CD4-positive, alpha-beta T cell (primary cell): ENCODE data around the gene SEL1L3. TPM values are rescaled to one million over a fixed set of nuclear protein-coding genes. Genes with fewer than 3 reads are reported as not detected.

Experiments used
- ATAC-seq: fragments of 200-7000 bp; cut with Tn5 transposase; one replicate; pipeline ENCODE4 v1.10.0; 2022; ENCODE audit warnings: mild to moderate bottlenecking; ENCODE audit not compliant: poor library complexity
- CTCF ChIA-PET: fragments of 350-600 bp; sonication (Branson Sonifier 250); formaldehyde crosslinking; loops from one replicate; lab custom pipeline; 2021; ENCODE audit warnings: antibody characterized with exemption, inconsistent platforms; lab: Charles Lee
- POLR2A ChIA-PET: fragments of 350-600 bp; sonication (Branson Sonifier 250); formaldehyde crosslinking; loops from one replicate; lab custom pipeline; 2021; ENCODE audit warnings: antibody characterized with exemption, inconsistent platforms; lab: Charles Lee
- DNase-seq, 14 experiments: peaks; one replicate each; pipeline ENCODE4 v3.0.0-alpha.2; 2013 to 2020; ENCODE audit warnings: mixed read lengths in 2 of 14
- H3K27ac ChIP-seq, 2 donors: one replicate each; pipeline versions ENCODE4 v1.5.1 to v1.7.0; 2013; ENCODE audit warnings: low read length in 2 of 2, low read depth in 1 of 2, mild to moderate bottlenecking in 1 of 2
- H3K27me3 ChIP-seq, 2 experiments: 1 replicate in 1 of 2; 2 replicates in 1 of 2; pipeline versions ENCODE4 v1.6.1 to v1.7.0; 2013; ENCODE audit warnings: low read length in 2 of 2, control low read depth in 1 of 2, mild to moderate bottlenecking in 1 of 2, moderate library complexity in 1 of 2; ENCODE audit not compliant: insufficient read depth in 2 of 2, control insufficient read depth in 1 of 2
- H3K36me3 ChIP-seq: one replicate; pipeline ENCODE4 v1.6.1; 2013; ENCODE audit warnings: low read length, control low read depth; ENCODE audit not compliant: insufficient read depth
- H3K4me1 ChIP-seq: one replicate; pipeline ENCODE4 v1.6.1; 2013; ENCODE audit warnings: low read length, control low read depth; ENCODE audit not compliant: insufficient read depth
- H3K4me3 ChIP-seq: one replicate; pipeline ENCODE4 v1.5.1; 2013; ENCODE audit warnings: mild to moderate bottlenecking, low read length, moderate library complexity
- H3K9me3 ChIP-seq, 2 experiments: 1 replicate in 1 of 2; 2 replicates in 1 of 2; pipeline versions ENCODE4 v1.6.1 to v1.7.0; 2013; ENCODE audit warnings: low read length in 2 of 2, mild to moderate bottlenecking in 2 of 2, control low read depth in 1 of 2, moderate library complexity in 1 of 2; ENCODE audit not compliant: control insufficient read depth in 1 of 2, insufficient read depth in 1 of 2
- H3K27ac Mint-ChIP-seq: one replicate; pipeline ENCODE4 v1.8.0; 2020; ENCODE audit warnings: mixed read lengths
- H3K27me3 Mint-ChIP-seq: one replicate; pipeline ENCODE4 v1.8.0; 2021; ENCODE audit warnings: mixed read lengths
- H3K36me3 Mint-ChIP-seq: one replicate; pipeline ENCODE4 v1.8.0; 2021; ENCODE audit warnings: low read depth, mixed read lengths
- H3K4me1 Mint-ChIP-seq: one replicate; pipeline ENCODE4 v1.8.0; 2021; ENCODE audit warnings: low read depth, mixed read lengths
- H3K4me3 Mint-ChIP-seq: one replicate; pipeline ENCODE4 v1.8.0; 2020; ENCODE audit warnings: mild to moderate bottlenecking, mixed read lengths
- H3K9me3 Mint-ChIP-seq: one replicate; pipeline ENCODE4 v1.8.0; 2020; ENCODE audit warnings: mixed read lengths
- CTCF ChIP-seq: fragments of 200-600 bp; IDR thresholded peaks from one replicate; pipeline ENCODE4 v1.8.0; 2022; ENCODE audit warnings: antibody characterized with exemption, mild to moderate bottlenecking
- intact Hi-C, 2 experiments: fragments of 100-400 bp; cut with DNase I in 1 of 2; cut with micrococcal nuclease in 1 of 2; formaldehyde crosslinking; loops; one replicate each; pipeline versions ENCODE4 v1.15.1 to v1.9.0; 2023 to 2025; cut with DNase I, micrococcal nuclease
- total RNA-seq, 174 experiments: library from RNA in 2 of 174; stranded (reverse) in 2 of 174; gene quantifications; one replicate each; pipeline ENCODE4 v1.2.3 and lab custom pipeline; 2021 to 2026

Gene SEL1L3
- total RNA-seq, 2 experiments from 2014 or later = 34.9 to 36.5 TPM

- Histone ChIP-seq H3K27ac (no peak overlapping the region), H3K9me3 (no peaks in the 10 kb centered on the region), H3K27me3 (no peaks in the 10 kb centered on the region), H3K36me3 (peaks cover 43% of the 10 kb centered on the region), H3K4me3 (no peak overlapping the region), H3K4me1 (no peaks in the 10 kb centered on the region)
- POLR2A ChIA-PET = no interaction called here
- DNase-seq = no peak
- CTCF ChIA-PET = no interaction called here
- intact Hi-C loops = no loop called here
- TF ChIP-seq CTCF = no peak
- Mint-ChIP-seq H3K27me3 (no peaks in the 10 kb centered on the region), H3K4me3 (no peak overlapping the region), H3K9me3 (no peaks in the 10 kb centered on the region), H3K4me1 (peaks cover 3% of the 10 kb centered on the region), H3K36me3 (peaks cover 66% of the 10 kb centered on the region), H3K27ac (no peak overlapping the region)
- no peak for ATAC-seq
These were observed 28.2 kb downstream of the SEL1L3 start for GRCh38 chr4:25834411-25835107.

- no peak for ATAC-seq
These were observed 32.2 kb downstream of the SEL1L3 start for GRCh38 chr4:25830548-25830947.

GRCh38 chr4:25827897-25828296 is 34.9 kb downstream of the SEL1L3 start:
- TF ChIP-seq CTCF = no peak
- Mint-ChIP-seq H3K9me3 (no peaks in the 10 kb centered on the region), H3K4me1 (no peaks in the 10 kb centered on the region), H3K36me3 (peaks cover 61% of the 10 kb centered on the region), H3K27ac (no peak overlapping the region), H3K27me3 (no peaks in the 10 kb centered on the region), H3K4me3 (no peak overlapping the region)
- ChIA-PET CTCF (no interaction called here), POLR2A (no interaction called here)
- no peak overlapping the region for H3K27ac ChIP-seq
- H3K4me3 ChIP-seq = no peak overlapping the region
- no peak for ATAC-seq
- H3K9me3 ChIP-seq = no peaks in the 10 kb centered on the region
- no peaks in the 10 kb centered on the region for H3K27me3 ChIP-seq
- DNase-seq = no peak
- no peaks in the 10 kb centered on the region for H3K4me1 ChIP-seq
- intact Hi-C loops = no loop called here
- peaks cover 39% of the 10 kb centered on the region for H3K36me3 ChIP-seq

More at GRCh38 chr4:25830548-25830947, 32.2 kb downstream of the SEL1L3 start:
- no peak for TF ChIP-seq CTCF
- H3K36me3 ChIP-seq = peaks cover 46% of the 10 kb centered on the region
- POLR2A ChIA-PET = no interaction called here
- H3K4me1 ChIP-seq = no peaks in the 10 kb centered on the region
- H3K4me3 Mint-ChIP-seq = no peak overlapping the region
- H3K27me3 Mint-ChIP-seq = no peaks in the 10 kb centered on the region
- no peaks in the 10 kb centered on the region for H3K9me3 Mint-ChIP-seq
- no peak for DNase-seq
- intact Hi-C loops = no loop called here
- H3K27ac Mint-ChIP-seq = no peak overlapping the region
- H3K9me3 ChIP-seq = no peaks in the 10 kb centered on the region
- peaks cover 73% of the 10 kb centered on the region for H3K36me3 Mint-ChIP-seq
- H3K27ac ChIP-seq = no peak overlapping the region
- no peak overlapping the region for H3K4me3 ChIP-seq
- no peaks in the 10 kb centered on the region for H3K4me1 Mint-ChIP-seq
- no peaks in the 10 kb centered on the region for H3K27me3 ChIP-seq
- CTCF ChIA-PET = no interaction called here
